ENCODE measurements around the gene MIPEP. TPM values are rescaled to one million over a fixed set of nuclear protein-coding genes. Genes with fewer than 3 reads are reported as not detected.

MIPEP gene
- 13.0 and 25.3 TPM in 2 replicates for total RNA-seq

GRCh38 chr13:23888658-23889614 is at the start of gene MIPEP:
Gene MIPEP, minus strand, starts transcription at chr13:23889400. Its CDS starts 80 bp downstream, at chr13:23889320.

GRCh38 chr13:23897452-23897919 is 8.3 kb upstream of the MIPEP start, which contains the start of gene C1QTNF9B:
Gene C1QTNF9B, minus strand, starts transcription at chr13:23897502.

Small RNA genes within 50 kb of the gene (small RNA-seq; reads per million reads assigned to genes)
- gene MTCO3P2, result not detected

Other genes with a start within 250 kb of the MIPEP start
- gene C1QTNF9B, start 8.1 kb upstream of the MIPEP start, total RNA-seq, result not detected in 2 replicates

Data from thoracic aorta endothelial cell (primary cell).